Smooth muscle cell (in vitro differentiated cells): ENCODE data around the gene LRCOL1. TPM values are rescaled to one million over a fixed set of nuclear protein-coding genes. Genes with fewer than 3 reads are reported as not detected.

Experiments used
- DNase-seq: peaks from one replicate; lab custom pipeline; 2025; ENCODE audit not compliant: unreplicated experiment; lab: John Stamatoyannopoulos, UW
- H2AFZ ChIP-seq: fragments of 200-600 bp; sonication (generic); 2 replicates; pipeline ENCODE4 v1.6.0; 2016; ENCODE audit warnings: antibody characterized with exemption, low read depth, mild to moderate bottlenecking
- H3F3A ChIP-seq: fragments of 200-600 bp; sonication (generic); 2 replicates; pipeline ENCODE4 v1.6.0; 2017; ENCODE audit warnings: antibody characterized with exemption, low read depth
- H3K27ac ChIP-seq: fragments of 200-600 bp; sonication (generic); 2 replicates; pipeline ENCODE4 v1.5.1; 2016; ENCODE audit warnings: low read depth, mild to moderate bottlenecking
- H3K27me3 ChIP-seq: fragments of 200-600 bp; sonication (generic); 2 replicates; pipeline ENCODE4 v1.6.1; 2016; ENCODE audit warnings: low read depth, mild to moderate bottlenecking
- H3K36me3 ChIP-seq: fragments of 200-600 bp; sonication (generic); 2 replicates; pipeline ENCODE4 v1.5.1; 2016; ENCODE audit warnings: low read depth
- H3K4me1 ChIP-seq: fragments of 200-600 bp; sonication (generic); 2 replicates; pipeline ENCODE4 v1.5.1; 2016; ENCODE audit warnings: low read depth
- H3K4me2 ChIP-seq: fragments of 200-600 bp; sonication (generic); 2 replicates; pipeline ENCODE4 v1.6.0; 2016; ENCODE audit warnings: mild to moderate bottlenecking
- H3K4me3 ChIP-seq: fragments of 200-600 bp; sonication (generic); 2 replicates; pipeline ENCODE4 v1.5.1; 2016; ENCODE audit warnings: mild to moderate bottlenecking
- H3K79me2 ChIP-seq: fragments of 200-600 bp; sonication (generic); 2 replicates; pipeline ENCODE4 v1.6.0; 2016; ENCODE audit warnings: low read depth, mild to moderate bottlenecking
- H3K9ac ChIP-seq: fragments of 200-600 bp; sonication (generic); 2 replicates; pipeline ENCODE4 v1.6.0; 2016; ENCODE audit warnings: low read depth
- H3K9me3 ChIP-seq: fragments of 200-600 bp; sonication (generic); replicated peaks from 2 replicates; pipeline ENCODE4 v1.5.1; 2016; ENCODE audit warnings: low read depth
- H4K20me1 ChIP-seq: fragments of 200-600 bp; sonication (generic); 2 replicates; pipeline ENCODE4 v1.6.0; 2016; ENCODE audit warnings: low read depth
- WGBS: methylation state at CpG from one replicate; pipeline ENCODE4 v1.1.7; 2016; ENCODE audit warnings: low lambda C conversion rate; 5-methylcytosine and 5-hydroxymethylcytosine counted together
- polyA plus RNA-seq: library from polyadenylated mRNA; unstranded; fragments of >200 nt; fragmentation: Nextera tagmentation; extraction: Ambion mirVana; gene quantifications from 2 replicates; pipeline ENCODE4 v1.2.1, GENCODE V29; 2016
- total RNA-seq: library from RNA; depleted of rRNA; stranded (reverse); fragments of >200 nt; gene quantifications from 2 replicates; pipeline ENCODE4 v1.2.3, GENCODE V29; 2014
- TF ChIP-seq, protein P1 (sequence below): fragments of 200-600 bp; sonication (generic); IDR thresholded peaks from 2 replicates; pipeline ENCODE4 v1.5.1; 2017; ENCODE audit warnings: borderline replicate concordance, mild to moderate bottlenecking, antibody characterized with exemption; ENCODE audit not compliant: insufficient read depth, poor library complexity, severe bottlenecking

LRCOL1 gene
- total and polyA plus RNA-seq, 2 experiments from 2014 or later, result not detected

DNA sequence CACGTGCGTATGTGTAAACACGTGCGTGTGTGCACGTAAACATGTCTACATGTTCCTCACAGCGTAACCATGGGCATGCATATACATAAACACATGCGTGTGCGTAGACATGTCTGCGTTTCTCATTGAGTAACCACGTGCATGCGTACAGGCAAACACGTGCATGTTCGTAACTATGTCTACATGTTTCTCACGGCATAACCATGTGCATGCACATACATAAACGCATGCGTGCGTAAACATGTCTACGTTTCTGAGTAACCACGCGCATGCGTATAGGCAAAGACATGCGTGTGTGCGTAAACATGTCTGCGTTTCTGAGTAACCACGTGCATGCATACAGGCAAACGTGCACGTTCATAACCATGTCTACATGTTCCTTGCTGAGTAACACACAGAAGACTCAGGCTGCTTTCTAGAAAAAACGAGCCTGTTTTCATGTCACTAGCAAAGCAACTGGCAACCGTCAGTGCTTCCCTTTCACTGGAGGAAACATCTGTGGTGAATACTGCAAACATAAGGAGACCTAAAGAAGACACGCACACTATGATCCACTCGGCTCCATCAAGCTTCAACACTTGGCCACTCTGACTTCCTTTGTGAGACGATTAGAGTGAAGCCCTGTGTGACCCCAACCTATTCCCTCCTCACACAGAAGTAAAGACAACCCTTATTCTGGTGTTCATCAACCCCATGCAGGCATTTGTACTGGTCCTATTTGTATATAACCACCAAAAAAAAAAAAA lies 47.9 kb upstream of the LRCOL1 start:
- Histone ChIP-seq H3K9me3 (no peaks in the 10 kb centered on the region), H3K27me3 (no peaks in the 10 kb centered on the region), H3F3A (no peaks in the 10 kb centered on the region), H3K4me2 (no peak overlapping the region), H2AFZ (no peak overlapping the region), H3K79me2 (no peaks in the 10 kb centered on the region), H3K4me1 (no peaks in the 10 kb centered on the region), H3K27ac (no peak overlapping the region), H3K4me3 (no peak overlapping the region), H3K36me3 (peaks cover 5% of the 10 kb centered on the region), H4K20me1 (no peaks in the 10 kb centered on the region), H3K9ac (no peak overlapping the region)
- TF ChIP-seq, protein P1, sequence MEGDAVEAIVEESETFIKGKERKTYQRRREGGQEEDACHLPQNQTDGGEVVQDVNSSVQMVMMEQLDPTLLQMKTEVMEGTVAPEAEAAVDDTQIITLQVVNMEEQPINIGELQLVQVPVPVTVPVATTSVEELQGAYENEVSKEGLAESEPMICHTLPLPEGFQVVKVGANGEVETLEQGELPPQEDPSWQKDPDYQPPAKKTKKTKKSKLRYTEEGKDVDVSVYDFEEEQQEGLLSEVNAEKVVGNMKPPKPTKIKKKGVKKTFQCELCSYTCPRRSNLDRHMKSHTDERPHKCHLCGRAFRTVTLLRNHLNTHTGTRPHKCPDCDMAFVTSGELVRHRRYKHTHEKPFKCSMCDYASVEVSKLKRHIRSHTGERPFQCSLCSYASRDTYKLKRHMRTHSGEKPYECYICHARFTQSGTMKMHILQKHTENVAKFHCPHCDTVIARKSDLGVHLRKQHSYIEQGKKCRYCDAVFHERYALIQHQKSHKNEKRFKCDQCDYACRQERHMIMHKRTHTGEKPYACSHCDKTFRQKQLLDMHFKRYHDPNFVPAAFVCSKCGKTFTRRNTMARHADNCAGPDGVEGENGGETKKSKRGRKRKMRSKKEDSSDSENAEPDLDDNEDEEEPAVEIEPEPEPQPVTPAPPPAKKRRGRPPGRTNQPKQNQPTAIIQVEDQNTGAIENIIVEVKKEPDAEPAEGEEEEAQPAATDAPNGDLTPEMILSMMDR, result no peak
- no peak for DNase-seq
- 97% methylated on average over 32 of the region's 32 CpGs for WGBS

DNA sequence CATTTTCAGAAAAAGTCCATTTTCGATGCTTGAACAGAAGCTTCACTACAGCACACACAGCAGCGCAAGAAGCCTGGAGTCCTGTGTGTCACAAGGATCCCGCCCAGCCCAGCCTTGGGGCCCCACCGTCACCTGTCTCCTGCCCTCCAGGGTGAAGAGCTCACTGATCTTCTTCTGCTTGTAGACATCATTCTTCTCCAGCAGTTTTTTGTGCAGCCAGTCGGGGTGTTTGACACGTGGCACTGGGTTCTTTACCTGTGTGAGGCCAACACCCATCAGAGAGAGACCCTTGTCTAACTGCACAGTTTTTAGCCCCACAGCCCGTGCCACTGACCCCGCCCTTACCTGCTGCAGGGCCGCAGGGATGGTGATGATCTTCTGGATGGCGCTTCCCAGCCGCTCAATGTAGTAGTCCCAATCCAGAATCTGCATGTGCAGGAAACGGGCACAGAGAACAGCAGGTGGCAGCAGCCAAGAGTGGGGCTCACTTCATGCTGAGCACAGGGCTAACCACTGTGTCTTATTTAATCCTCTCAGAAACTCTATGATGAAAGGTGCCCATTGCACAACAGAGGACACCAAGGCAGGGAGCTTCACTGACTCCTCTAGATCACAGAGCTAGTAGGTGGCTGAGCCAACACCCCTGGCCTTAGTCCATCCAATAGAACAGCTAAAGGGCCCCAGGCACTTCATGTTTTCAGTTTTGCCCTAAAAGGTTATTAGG lies 46.8 kb upstream of the LRCOL1 start:
- H3K9ac ChIP-seq, result no peak overlapping the region
- no peaks in the 10 kb centered on the region for H3F3A ChIP-seq
- no peaks in the 10 kb centered on the region for H3K79me2 ChIP-seq
- H3K4me2 ChIP-seq, result no peak overlapping the region
- H3K36me3 ChIP-seq, result peaks cover 5% of the 10 kb centered on the region
- TF ChIP-seq, protein P1, result no peak
- no peak overlapping the region for H3K4me3 ChIP-seq
- DNase-seq, result no peak
- no peaks in the 10 kb centered on the region for H3K4me1 ChIP-seq
- WGBS, result 96% methylated on average over 12 of the region's 12 CpGs
- no peaks in the 10 kb centered on the region for H3K27me3 ChIP-seq
- no peaks in the 10 kb centered on the region for H4K20me1 ChIP-seq
- no peak overlapping the region for H3K27ac ChIP-seq
- H2AFZ ChIP-seq, result no peak overlapping the region
- H3K9me3 ChIP-seq, result no peaks in the 10 kb centered on the region

DNA sequence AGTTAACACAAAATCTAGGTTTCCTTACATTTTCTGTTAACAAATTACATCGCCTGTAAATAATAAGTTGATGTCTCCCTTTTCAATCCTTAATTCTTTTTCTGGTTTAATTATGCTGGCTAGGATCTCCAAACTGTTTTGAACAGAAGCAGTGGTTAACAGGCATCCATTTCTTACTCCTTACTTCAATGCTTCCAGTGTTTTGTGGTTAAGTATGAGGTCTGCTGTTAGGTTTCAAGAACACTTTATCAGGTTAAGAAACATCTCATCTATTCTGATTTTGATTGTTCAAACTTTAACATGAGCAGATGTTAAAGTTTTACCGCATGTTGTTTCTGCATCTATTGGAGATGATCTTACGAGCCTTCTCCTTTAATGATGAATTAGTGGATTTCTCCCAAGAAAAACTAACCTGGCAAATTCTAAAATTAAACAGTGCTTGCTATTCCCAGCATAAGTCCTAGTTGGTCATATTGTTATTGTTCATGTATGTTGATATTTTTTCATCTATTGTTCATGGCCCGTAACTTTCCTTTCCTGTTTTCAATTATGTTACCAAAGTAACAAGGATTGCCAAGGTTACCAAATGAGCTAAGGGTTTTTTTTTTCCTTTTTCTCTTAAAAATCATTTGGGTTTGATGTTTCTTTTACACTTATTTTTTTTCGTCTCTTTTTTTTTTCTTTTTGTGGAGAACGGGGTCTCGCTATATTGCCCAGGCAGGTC lies 43.3 kb upstream of the LRCOL1 start:
- no peaks in the 10 kb centered on the region for H3K4me1 ChIP-seq
- no peak overlapping the region for H3K27ac ChIP-seq
- DNase-seq, result no peak
- H3K4me2 ChIP-seq, result no peak overlapping the region
- WGBS, result 98% methylated on average over 7 of the region's 7 CpGs
- TF ChIP-seq, protein P1, result no peak
- H3K4me3 ChIP-seq, result no peak overlapping the region
- peaks cover 5% of the 10 kb centered on the region for H3K36me3 ChIP-seq
- H2AFZ ChIP-seq, result no peak overlapping the region
- no peaks in the 10 kb centered on the region for H3K27me3 ChIP-seq
- H3K9me3 ChIP-seq, result no peaks in the 10 kb centered on the region
- no peaks in the 10 kb centered on the region for H3F3A ChIP-seq
- no peaks in the 10 kb centered on the region for H3K79me2 ChIP-seq
- no peaks in the 10 kb centered on the region for H4K20me1 ChIP-seq
- no peak overlapping the region for H3K9ac ChIP-seq
